DND-41 (cell line): ENCODE data around the gene FDXR.

Source experiments
- EZH2 ChIP-seq: IDR thresholded peaks from 3 replicates; pipeline ENCODE4 v1.6.1; 2012; ENCODE audit warnings: borderline replicate concordance, low read depth, mild to moderate bottlenecking, moderate library complexity, low read length, inconsistent platforms; ENCODE audit not compliant: severe bottlenecking
- TF ChIP-seq, protein P1 (sequence below): IDR thresholded peaks from 2 replicates; pipeline ENCODE4 v1.5.1; 2012; ENCODE audit warnings: borderline replicate concordance, low read length, moderate library complexity, mild to moderate bottlenecking; ENCODE audit not compliant: poor library complexity, severe bottlenecking; ENCODE audit errors: extremely low read depth

DNA sequence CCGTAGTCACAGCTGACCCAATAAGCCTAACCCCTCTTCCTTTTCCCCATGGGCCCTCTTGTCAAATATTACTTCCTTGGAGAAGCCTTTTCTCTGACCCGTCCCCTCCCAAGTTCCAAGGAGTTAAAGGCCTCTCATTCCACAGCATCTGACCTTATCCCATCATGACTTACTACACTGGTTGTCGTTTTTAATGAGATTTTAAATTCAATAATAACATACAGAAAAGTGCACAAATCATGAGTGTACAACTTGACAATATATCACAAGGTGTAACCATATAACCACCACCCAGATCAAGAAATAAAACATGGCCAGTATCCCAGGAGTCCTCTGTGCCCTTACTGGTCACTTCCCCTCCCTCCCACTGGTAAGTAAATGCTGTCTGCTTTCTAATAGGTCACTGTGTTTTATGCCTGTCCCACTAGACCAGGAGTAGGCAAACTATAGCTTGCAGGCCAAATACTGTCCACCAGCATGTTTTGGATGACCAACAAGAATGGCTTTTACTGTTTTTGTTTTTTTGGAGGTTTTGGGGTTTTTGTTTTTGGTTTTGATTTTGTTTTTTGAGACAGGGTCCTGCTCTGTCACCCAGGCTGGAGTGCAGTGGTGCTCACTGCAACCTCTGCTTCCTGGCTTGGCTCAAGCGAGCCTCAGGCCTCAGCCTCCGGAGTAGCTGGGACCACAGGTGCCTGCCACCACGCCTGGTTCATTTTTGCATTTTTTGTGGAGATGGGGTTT lies 1.2 kb upstream of the FDXR start:
- TF ChIP-seq, protein P1, sequence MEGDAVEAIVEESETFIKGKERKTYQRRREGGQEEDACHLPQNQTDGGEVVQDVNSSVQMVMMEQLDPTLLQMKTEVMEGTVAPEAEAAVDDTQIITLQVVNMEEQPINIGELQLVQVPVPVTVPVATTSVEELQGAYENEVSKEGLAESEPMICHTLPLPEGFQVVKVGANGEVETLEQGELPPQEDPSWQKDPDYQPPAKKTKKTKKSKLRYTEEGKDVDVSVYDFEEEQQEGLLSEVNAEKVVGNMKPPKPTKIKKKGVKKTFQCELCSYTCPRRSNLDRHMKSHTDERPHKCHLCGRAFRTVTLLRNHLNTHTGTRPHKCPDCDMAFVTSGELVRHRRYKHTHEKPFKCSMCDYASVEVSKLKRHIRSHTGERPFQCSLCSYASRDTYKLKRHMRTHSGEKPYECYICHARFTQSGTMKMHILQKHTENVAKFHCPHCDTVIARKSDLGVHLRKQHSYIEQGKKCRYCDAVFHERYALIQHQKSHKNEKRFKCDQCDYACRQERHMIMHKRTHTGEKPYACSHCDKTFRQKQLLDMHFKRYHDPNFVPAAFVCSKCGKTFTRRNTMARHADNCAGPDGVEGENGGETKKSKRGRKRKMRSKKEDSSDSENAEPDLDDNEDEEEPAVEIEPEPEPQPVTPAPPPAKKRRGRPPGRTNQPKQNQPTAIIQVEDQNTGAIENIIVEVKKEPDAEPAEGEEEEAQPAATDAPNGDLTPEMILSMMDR = no peak
- TF ChIP-seq EZH2 = no peak
